Right renal pelvis (tissue), 4 donors: ENCODE results near the gene SLC25A42. TPM values are rescaled to one million over a fixed set of nuclear protein-coding genes. Genes with fewer than 3 reads are reported as not detected.
A peak's percentile ranks its signal among the peaks of the same experiment; 100 is the strongest.
"Not testable (repeated sequence)": the region's sequence is repeated elsewhere in the genome, so short reads cannot be mapped to it uniquely, and the experiment has no call there.

Source experiments
- DNase-seq, 4 donors: peaks; one replicate each; pipeline ENCODE4 v3.0.0-alpha.2; 2013; ENCODE audit warnings: low read depth in 4 of 4, low spot score in 3 of 4, missing footprints in 1 of 4
- polyA plus RNA-seq, 4 donors: library from polyadenylated mRNA; unstranded; fragments of 120-200 nt; gene quantifications; one replicate each; pipeline ENCODE4 v1.2.1, GENCODE V29; 2013; ENCODE audit not compliant: insufficient read length in 4 of 4

SLC25A42 gene
- polyA plus RNA-seq, 4 donors, result 17.4 to 21.1 (median 19.8) TPM

GRCh38 chr19:19101540-19101939 is 37.7 kb downstream of the SLC25A42 start:
- DNase-seq, result no peak

GRCh38 chr19:19102566-19102965 is 38.8 kb downstream of the SLC25A42 start:
- not testable (repeated sequence) for DNase-seq

GRCh38 chr19:19103167-19103566 is 39.4 kb downstream of the SLC25A42 start:
- DNase-seq, result no peak

- DNase-seq, result peak in 2 of 4 donors; percentile 61 to 63
These were observed 41.7 kb downstream of the SLC25A42 start for GRCh38 chr19:19105365-19106055.

GRCh38 chr19:19106056-19106551 is 42.3 kb downstream of the SLC25A42 start:
- DNase-seq, result no peak

GRCh38 chr19:19106938-19107337 is 43.1 kb downstream of the SLC25A42 start:
- DNase-seq, result not testable (repeated sequence)

- no peak for DNase-seq
These were observed 43.9 kb downstream of the SLC25A42 start for GRCh38 chr19:19107654-19108053.

- DNase-seq, result no peak
These were observed 45.8 kb downstream of the SLC25A42 start for GRCh38 chr19:19109601-19110000.

GRCh38 chr19:19110410-19111135 is 46.8 kb downstream of the SLC25A42 start:
- no peak for DNase-seq

GRCh38 chr19:19111136-19111835 is 47.5 kb downstream of the SLC25A42 start:
- DNase-seq, result no peak

- no peak for DNase-seq
These were observed 48.3 kb downstream of the SLC25A42 start for GRCh38 chr19:19111967-19112580.

- no peak for DNase-seq
These were observed 49.3 kb downstream of the SLC25A42 start for GRCh38 chr19:19113040-19113626.

- no peak for DNase-seq
These were observed 52.2 kb downstream of the SLC25A42 start for GRCh38 chr19:19115954-19116353.

- DNase-seq, result no peak
These were observed 55.8 kb downstream of the SLC25A42 start for GRCh38 chr19:19119325-19120237.

GRCh38 chr19:19120308-19121231 is 56.8 kb downstream of the SLC25A42 start:
- peak in 2 of 4 donors; percentile 67 to 77 for DNase-seq

- DNase-seq, result no peak
These were observed 57.6 kb downstream of the SLC25A42 start for GRCh38 chr19:19121371-19121770.

- no peak for DNase-seq
These were observed 59.1 kb downstream of the SLC25A42 start for GRCh38 chr19:19122902-19123301.

GRCh38 chr19:19123386-19123785 is 59.6 kb downstream of the SLC25A42 start:
- DNase-seq, result no peak
